ENCODE results near the gene TMOD1.

GRCh38 chr9:97487861-97488260 lies 13.6 kb upstream of the TMOD1 start:
- TF ChIP-seq CTCF (conservative IDR thresholded peaks at IDR 0.05; ENCODE audit: low read depth in 2 of 2) (no peak), REST (IDR thresholded peaks at IDR 0.05; ENCODE audit: unreplicated experiment) (no peak), EZH2 (IDR thresholded peaks at IDR 0.05; ENCODE audit: low read depth, unreplicated experiment) (no peak), POLR2AphosphoS5 (IDR thresholded peaks at IDR 0.05; ENCODE audit: low read depth) (no peak), EZH2phosphoT487 (IDR thresholded peaks at IDR 0.05; ENCODE audit: unreplicated experiment) (no peak), JUNB (IDR thresholded peaks at IDR 0.05; ENCODE audit: unreplicated experiment) (no peak), ZNF331 (CRISPR knock-in tag; IDR thresholded peaks at IDR 0.05; ENCODE audit: low read depth) (no peak), ZNF462 (CRISPR knock-in tag; IDR thresholded peaks at IDR 0.05) (no peak), CREB1 (CRISPR knock-in tag; IDR thresholded peaks at IDR 0.05; ENCODE audit: low read depth) (no peak), NANOG (IDR thresholded peaks at IDR 0.05; ENCODE audit: borderline replicate concordance) (no peak), ZNF114 (CRISPR knock-in tag; IDR thresholded peaks at IDR 0.05) (no peak), ETS1 (IDR thresholded peaks at IDR 0.05) (no peak), STAT1 (IDR thresholded peaks at IDR 0.05; ENCODE audit: unreplicated experiment) (no peak)

All from GM23338 (cell line).